Transverse colon (tissue), 4 donors: ENCODE data around the gene PCSK5. TPM values are rescaled to one million over a fixed set of nuclear protein-coding genes. Genes with fewer than 3 reads are reported as not detected.

Experiments used
- DNase-seq: peaks from one replicate; pipeline ENCODE4 v3.0.0-alpha.2; 2019
- H3K27ac ChIP-seq, 4 donors: fragments of 200-600 bp; sonication (generic); 2 replicates each; pipeline ENCODE4 v1.5.1; 2016 to 2018; ENCODE audit warnings: inconsistent platforms in 4 of 4
- H3K27me3 ChIP-seq: fragments of 200-600 bp; sonication (generic); 2 replicates; pipeline ENCODE4 v1.5.1; 2017; ENCODE audit warnings: inconsistent platforms
- H3K36me3 ChIP-seq, 4 donors: fragments of 200-600 bp; sonication (generic); 2 replicates each; pipeline ENCODE4 v1.5.1; 2017 to 2019; ENCODE audit warnings: inconsistent platforms in 4 of 4
- H3K4me1 ChIP-seq, 4 donors: fragments of 200-600 bp; sonication (generic); 2 replicates each; pipeline ENCODE4 v1.5.1; 2017 to 2020; ENCODE audit warnings: inconsistent platforms in 4 of 4
- H3K4me3 ChIP-seq, 4 donors: fragments of 200-600 bp; sonication (generic); 1 replicate in 1 of 4; 2 replicates in 3 of 4; pipeline versions ENCODE4 v1.5.1 to v1.6.1; 2017 to 2019; ENCODE audit warnings: inconsistent platforms in 4 of 4
- H3K9me3 ChIP-seq, 2 donors: fragments of 200-600 bp; sonication (generic); 2 replicates each; pipeline ENCODE4 v1.5.1; 2017 to 2019; ENCODE audit warnings: inconsistent platforms in 2 of 2
- EP300 ChIP-seq: sonication (generic); formaldehyde crosslinking; IDR thresholded peaks from one replicate; pipeline ENCODE4 v1.6.1; 2017; ENCODE audit warnings: antibody characterized with exemption, low read depth
- POLR2A ChIP-seq: fragments of 450-650 bp; IDR thresholded peaks from one replicate; pipeline ENCODE4 v1.6.1; 2016; ENCODE audit warnings: antibody characterized with exemption, mild to moderate bottlenecking, moderate library complexity
- POLR2AphosphoS5 ChIP-seq, 3 donors: sonication (generic); formaldehyde crosslinking; IDR thresholded peaks; one replicate each; pipeline ENCODE4 v1.6.1; 2016; ENCODE audit warnings: antibody characterized with exemption in 3 of 3
- WGBS, 2 donors: methylation state at CpG; one replicate each; pipeline ENCODE4 v1.1.5; 2018; ENCODE audit warnings: low coverage in 1 of 2; 5-methylcytosine and 5-hydroxymethylcytosine counted together
- in situ Hi-C, 4 donors: fragments of 200-750 bp; cut with MboI; loops; one replicate each; pipeline versions ENCODE4 v1.15.0 to v1.15.1; 2017; ENCODE audit warnings: low sequenced_read_pairs in 3 of 4, low pct_ligation_motif_present in 1 of 4, low pct_unique_long_range_greater_than_20kb in 1 of 4
- intact Hi-C: fragments of 100-400 bp; cut with DNase I; formaldehyde crosslinking; loops from one replicate; pipeline ENCODE4 v1.15.1; 2023; ENCODE audit warnings: low total_unique reads
- total RNA-seq, 4 donors: library from RNA; depleted of rRNA; stranded (reverse); fragments of >200 nt; gene quantifications; one replicate each; pipeline ENCODE4 v1.1.0, GENCODE V29; 2016
- TF ChIP-seq, protein P1 (sequence below), 5 experiments: fragments of 200-600 bp in 3 of 5; fragments of 450-650 bp in 2 of 5; sonication (generic) in 3 of 5; IDR thresholded peaks; 1 replicate in 2 of 5; 2 replicates in 3 of 5; pipeline ENCODE4 v1.5.1; 2016 to 2017; ENCODE audit warnings: antibody characterized with exemption in 5 of 5, inconsistent platforms in 3 of 5, mild to moderate bottlenecking in 2 of 5, moderate library complexity in 1 of 5

Gene PCSK5
- total RNA-seq, 4 donors from 2014 or later, result 110 to 248 (median 127) TPM

GRCh38 chr9:76001459-76001858 lies 111.0 kb downstream of the PCSK5 start:
- no peaks in the 10 kb centered on the region for H3K27me3 ChIP-seq
- intact Hi-C loops, result no loop called here
- in situ Hi-C loops, result loop anchor here in 1 of 4 donors (25.0 kb wide), 1 partner anchor 89 kb away; no protein-coding TSS in a partner anchor
- H3K9me3 ChIP-seq, result no peaks in the 10 kb centered on the region
- 74 to 82% methylated on average over 2 of the region's 2 CpGs for whole genome bisulfite sequencing, 2 donors
- H3K36me3 ChIP-seq, result no peaks in the 10 kb centered on the region
- TF ChIP-seq POLR2AphosphoS5 (IDR thresholded peaks at IDR 0.05) (no peak), POLR2A (no peak), EP300 (no peak)
- TF ChIP-seq, protein P1, sequence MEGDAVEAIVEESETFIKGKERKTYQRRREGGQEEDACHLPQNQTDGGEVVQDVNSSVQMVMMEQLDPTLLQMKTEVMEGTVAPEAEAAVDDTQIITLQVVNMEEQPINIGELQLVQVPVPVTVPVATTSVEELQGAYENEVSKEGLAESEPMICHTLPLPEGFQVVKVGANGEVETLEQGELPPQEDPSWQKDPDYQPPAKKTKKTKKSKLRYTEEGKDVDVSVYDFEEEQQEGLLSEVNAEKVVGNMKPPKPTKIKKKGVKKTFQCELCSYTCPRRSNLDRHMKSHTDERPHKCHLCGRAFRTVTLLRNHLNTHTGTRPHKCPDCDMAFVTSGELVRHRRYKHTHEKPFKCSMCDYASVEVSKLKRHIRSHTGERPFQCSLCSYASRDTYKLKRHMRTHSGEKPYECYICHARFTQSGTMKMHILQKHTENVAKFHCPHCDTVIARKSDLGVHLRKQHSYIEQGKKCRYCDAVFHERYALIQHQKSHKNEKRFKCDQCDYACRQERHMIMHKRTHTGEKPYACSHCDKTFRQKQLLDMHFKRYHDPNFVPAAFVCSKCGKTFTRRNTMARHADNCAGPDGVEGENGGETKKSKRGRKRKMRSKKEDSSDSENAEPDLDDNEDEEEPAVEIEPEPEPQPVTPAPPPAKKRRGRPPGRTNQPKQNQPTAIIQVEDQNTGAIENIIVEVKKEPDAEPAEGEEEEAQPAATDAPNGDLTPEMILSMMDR (IDR thresholded peaks at IDR 0.05), result no peak
- H3K27ac ChIP-seq, result no peak overlapping the region
- peaks cover 7 to 11% (median 7%) of the 10 kb centered on the region in 4 donors for H3K4me1 ChIP-seq
- no peak overlapping the region for H3K4me3 ChIP-seq
- DNase-seq, result no peak

- DNase-seq, result no peak
- intact Hi-C loops, result no loop called here
- in situ Hi-C loops, result loop anchor here in 1 of 4 donors (25.0 kb wide), 1 partner anchor 91 kb away; no protein-coding TSS in a partner anchor
- Histone ChIP-seq H3K4me1 (no peaks in the 10 kb centered on the region), H3K27ac (no peak overlapping the region), H3K36me3 (no peaks in the 10 kb centered on the region), H3K9me3 (no peaks in the 10 kb centered on the region), H3K27me3 (no peaks in the 10 kb centered on the region), H3K4me3 (no peak overlapping the region)
- no peak for TF ChIP-seq POLR2AphosphoS5 (IDR thresholded peaks at IDR 0.05)
- TF ChIP-seq, protein P1 (IDR thresholded peaks at IDR 0.05), result no peak
- TF ChIP-seq EP300, result no peak
- no peak for TF ChIP-seq POLR2A
- WGBS, 2 donors, result 81 to 83% methylated on average over 4 to 5 of the region's 5 CpGs
Measured at GRCh38 chr9:76003041-76003440, 112.6 kb downstream of the PCSK5 start.

DNA sequence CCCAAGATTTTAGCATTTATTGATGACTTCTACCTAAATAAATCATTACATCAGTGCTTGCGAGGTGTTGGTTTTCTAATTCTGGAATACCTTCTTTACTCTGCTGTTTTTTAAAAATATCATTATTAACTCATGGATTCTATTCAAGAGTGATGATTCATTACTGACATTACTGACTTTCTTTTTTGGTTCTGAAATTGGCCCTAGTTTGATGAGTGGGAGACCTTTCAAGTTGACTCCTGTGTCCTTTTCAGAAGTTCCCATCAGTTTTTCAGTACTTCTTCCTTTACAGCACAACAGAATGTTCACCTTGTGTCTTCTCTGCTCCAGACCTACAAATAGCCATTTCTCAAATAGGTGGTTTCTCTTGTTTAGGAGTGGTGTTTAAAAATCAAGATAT lies 114.1 kb downstream of the PCSK5 start:
- Histone ChIP-seq H3K4me1 (no peaks in the 10 kb centered on the region), H3K9me3 (no peaks in the 10 kb centered on the region), H3K4me3 (no peak overlapping the region), H3K27me3 (no peaks in the 10 kb centered on the region), H3K27ac (no peak overlapping the region), H3K36me3 (no peaks in the 10 kb centered on the region)
- in situ Hi-C loops, result loop anchor here in 1 of 4 donors (25.0 kb wide), 1 partner anchor 92 kb away; no protein-coding TSS in a partner anchor
- 60 to 76% methylated on average over 1 of the region's 1 CpG for WGBS, 2 donors
- TF ChIP-seq POLR2A (no peak), EP300 (no peak), POLR2AphosphoS5 (IDR thresholded peaks at IDR 0.05) (no peak)
- TF ChIP-seq, protein P1 (IDR thresholded peaks at IDR 0.05), result no peak
- intact Hi-C loops, result no loop called here
- no peak for DNase-seq

GRCh38 chr9:76007935-76008334 lies 117.5 kb downstream of the PCSK5 start:
- in situ Hi-C loops (loop anchor here in 1 of 4 donors (25.0 kb wide), 1 partner anchor 96 kb away; no protein-coding TSS in a partner anchor), intact Hi-C loops (no loop called here)
- WGBS, 2 donors, result 74 to 91% methylated on average over 3 of the region's 3 CpGs
- H3K4me1 ChIP-seq, result peaks cover 0 to 9% (median 2%) of the 10 kb centered on the region in 4 donors
- no peaks in the 10 kb centered on the region for H3K36me3 ChIP-seq
- DNase-seq, result no peak
- H3K27me3 ChIP-seq, result no peaks in the 10 kb centered on the region
- no peaks in the 10 kb centered on the region for H3K9me3 ChIP-seq
- TF ChIP-seq, protein P1 (IDR thresholded peaks at IDR 0.05), result no peak
- TF ChIP-seq POLR2A, result no peak
- TF ChIP-seq EP300, result no peak
- TF ChIP-seq POLR2AphosphoS5 (IDR thresholded peaks at IDR 0.05), result no peak
- no peak overlapping the region for H3K4me3 ChIP-seq
- H3K27ac ChIP-seq, result no peak overlapping the region
